ENCODE data around the gene CLEC16A. TPM values are rescaled to one million over a fixed set of nuclear protein-coding genes. Genes with fewer than 3 reads are reported as not detected.
A peak's percentile ranks its signal among the peaks of the same experiment; 100 is the strongest.

Gene CLEC16A
- total and polyA plus RNA-seq, 9 of the 15 experiments (the other 6 are each of a cell fraction or from before 2014, with no cell fraction given), result 1.00 to 22.3 (median 10.0) TPM

GRCh38 chr16:11149011-11149616 is 204.8 kb downstream of the CLEC16A start (continued):
- TF ChIP-seq, protein P1, sequence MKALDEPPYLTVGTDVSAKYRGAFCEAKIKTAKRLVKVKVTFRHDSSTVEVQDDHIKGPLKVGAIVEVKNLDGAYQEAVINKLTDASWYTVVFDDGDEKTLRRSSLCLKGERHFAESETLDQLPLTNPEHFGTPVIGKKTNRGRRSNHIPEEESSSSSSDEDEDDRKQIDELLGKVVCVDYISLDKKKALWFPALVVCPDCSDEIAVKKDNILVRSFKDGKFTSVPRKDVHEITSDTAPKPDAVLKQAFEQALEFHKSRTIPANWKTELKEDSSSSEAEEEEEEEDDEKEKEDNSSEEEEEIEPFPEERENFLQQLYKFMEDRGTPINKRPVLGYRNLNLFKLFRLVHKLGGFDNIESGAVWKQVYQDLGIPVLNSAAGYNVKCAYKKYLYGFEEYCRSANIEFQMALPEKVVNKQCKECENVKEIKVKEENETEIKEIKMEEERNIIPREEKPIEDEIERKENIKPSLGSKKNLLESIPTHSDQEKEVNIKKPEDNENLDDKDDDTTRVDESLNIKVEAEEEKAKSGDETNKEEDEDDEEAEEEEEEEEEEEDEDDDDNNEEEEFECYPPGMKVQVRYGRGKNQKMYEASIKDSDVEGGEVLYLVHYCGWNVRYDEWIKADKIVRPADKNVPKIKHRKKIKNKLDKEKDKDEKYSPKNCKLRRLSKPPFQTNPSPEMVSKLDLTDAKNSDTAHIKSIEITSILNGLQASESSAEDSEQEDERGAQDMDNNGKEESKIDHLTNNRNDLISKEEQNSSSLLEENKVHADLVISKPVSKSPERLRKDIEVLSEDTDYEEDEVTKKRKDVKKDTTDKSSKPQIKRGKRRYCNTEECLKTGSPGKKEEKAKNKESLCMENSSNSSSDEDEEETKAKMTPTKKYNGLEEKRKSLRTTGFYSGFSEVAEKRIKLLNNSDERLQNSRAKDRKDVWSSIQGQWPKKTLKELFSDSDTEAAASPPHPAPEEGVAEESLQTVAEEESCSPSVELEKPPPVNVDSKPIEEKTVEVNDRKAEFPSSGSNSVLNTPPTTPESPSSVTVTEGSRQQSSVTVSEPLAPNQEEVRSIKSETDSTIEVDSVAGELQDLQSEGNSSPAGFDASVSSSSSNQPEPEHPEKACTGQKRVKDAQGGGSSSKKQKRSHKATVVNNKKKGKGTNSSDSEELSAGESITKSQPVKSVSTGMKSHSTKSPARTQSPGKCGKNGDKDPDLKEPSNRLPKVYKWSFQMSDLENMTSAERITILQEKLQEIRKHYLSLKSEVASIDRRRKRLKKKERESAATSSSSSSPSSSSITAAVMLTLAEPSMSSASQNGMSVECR (CRISPR knock-in tag; IDR thresholded peaks at IDR 0.05), result no peak
- TF ChIP-seq, protein P2, sequence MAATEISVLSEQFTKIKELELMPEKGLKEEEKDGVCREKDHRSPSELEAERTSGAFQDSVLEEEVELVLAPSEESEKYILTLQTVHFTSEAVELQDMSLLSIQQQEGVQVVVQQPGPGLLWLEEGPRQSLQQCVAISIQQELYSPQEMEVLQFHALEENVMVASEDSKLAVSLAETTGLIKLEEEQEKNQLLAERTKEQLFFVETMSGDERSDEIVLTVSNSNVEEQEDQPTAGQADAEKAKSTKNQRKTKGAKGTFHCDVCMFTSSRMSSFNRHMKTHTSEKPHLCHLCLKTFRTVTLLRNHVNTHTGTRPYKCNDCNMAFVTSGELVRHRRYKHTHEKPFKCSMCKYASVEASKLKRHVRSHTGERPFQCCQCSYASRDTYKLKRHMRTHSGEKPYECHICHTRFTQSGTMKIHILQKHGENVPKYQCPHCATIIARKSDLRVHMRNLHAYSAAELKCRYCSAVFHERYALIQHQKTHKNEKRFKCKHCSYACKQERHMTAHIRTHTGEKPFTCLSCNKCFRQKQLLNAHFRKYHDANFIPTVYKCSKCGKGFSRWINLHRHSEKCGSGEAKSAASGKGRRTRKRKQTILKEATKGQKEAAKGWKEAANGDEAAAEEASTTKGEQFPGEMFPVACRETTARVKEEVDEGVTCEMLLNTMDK (IDR thresholded peaks at IDR 0.05; ENCODE audit: borderline replicate concordance, insufficient read depth, low read depth, low read length, poor library complexity, severe bottlenecking), result no peak
- TF ChIP-seq MTA2 (IDR thresholded peaks at IDR 0.05; ENCODE audit: low read depth) (peak; percentile 74), KLF1 (tag; IDR thresholded peaks at IDR 0.05) (no peak), ZNF511 (CRISPR knock-in tag; IDR thresholded peaks at IDR 0.05) (no peak), HOXB6 (CRISPR knock-in tag; IDR thresholded peaks at IDR 0.05; ENCODE audit: borderline replicate concordance) (no peak), TEAD2 (tag; IDR thresholded peaks at IDR 0.05) (no peak), BRCA1 (IDR thresholded peaks at IDR 0.05) (no peak), BRCA1 (CRISPR knock-in tag; IDR thresholded peaks at IDR 0.05) (no peak), ZNF24 (IDR thresholded peaks at IDR 0.05) (no peak), BHLHE40 (IDR thresholded peaks at IDR 0.05; ENCODE audit: low read length) (peak; percentile 65), SAFB2 (IDR thresholded peaks at IDR 0.05; ENCODE audit: borderline replicate concordance, low read depth, low read length, severe bottlenecking) (no peak), PHTF2 (CRISPR knock-in tag; IDR thresholded peaks at IDR 0.05) (no peak), ILF3 (IDR thresholded peaks at IDR 0.05; ENCODE audit: borderline replicate concordance) (no peak), BDP1 (IDR thresholded peaks at IDR 0.05; ENCODE audit: insufficient read depth, insufficient read length) (no peak), ATF7 (IDR thresholded peaks at IDR 0.05) (peak; percentile 58; the same call in 1 of the 2 replicates), MCM7 (IDR thresholded peaks at IDR 0.05) (no peak)

Measured in K562 (cell line).